CD14-positive monocyte (primary cell): Measurements from ENCODE around the gene PLXNB1. TPM values are rescaled to one million over a fixed set of nuclear protein-coding genes. Genes with fewer than 3 reads are reported as not detected.

Experiments used
- DNase-seq, 3 donors: peaks; one replicate each; pipeline ENCODE4 v3.0.0-alpha.2; 2011 to 2022
- H2AFZ ChIP-seq: 2 replicates; pipeline ENCODE4 v1.6.0; 2012; ENCODE audit warnings: mild to moderate bottlenecking, low read depth, low read length, inconsistent platforms; ENCODE audit not compliant: insufficient read depth, poor library complexity, severe bottlenecking
- H3K27ac ChIP-seq, 2 donors: 1 replicate in 1 of 2; 2 replicates in 1 of 2; pipeline ENCODE4 v1.5.1; 2012 to 2013; ENCODE audit warnings: low read length in 2 of 2, control low read depth in 1 of 2, inconsistent platforms in 1 of 2, low read depth in 1 of 2, mild to moderate bottlenecking in 1 of 2
- H3K27me3 ChIP-seq, 2 donors: one replicate each; pipeline versions ENCODE4 v1.6.0 to v1.6.1; 2011 to 2013; ENCODE audit warnings: low read length in 2 of 2; ENCODE audit not compliant: control insufficient read depth in 2 of 2, insufficient read depth in 2 of 2
- H3K36me3 ChIP-seq, 2 donors: replicated peaks in 1 of 2; 1 replicate in 1 of 2; 2 replicates in 1 of 2; pipeline versions ENCODE4 v1.5.1 to v1.6.1; 2012 to 2013; ENCODE audit warnings: low read length in 2 of 2, control low read depth in 1 of 2, inconsistent platforms in 1 of 2, mild to moderate bottlenecking in 1 of 2; ENCODE audit not compliant: insufficient read depth in 2 of 2, control insufficient read depth in 1 of 2
- H3K4me1 ChIP-seq, 2 donors: 1 replicate in 1 of 2; 2 replicates in 1 of 2; pipeline versions ENCODE4 v1.5.1 to v1.6.1; 2012 to 2013; ENCODE audit warnings: low read length in 2 of 2, control low read depth in 1 of 2, inconsistent platforms in 1 of 2, mild to moderate bottlenecking in 1 of 2, moderate library complexity in 1 of 2; ENCODE audit not compliant: insufficient read depth in 2 of 2, control insufficient read depth in 1 of 2
- H3K4me2 ChIP-seq: replicated peaks from 2 replicates; pipeline ENCODE3; 2012; ENCODE audit warnings: low read length, moderate library complexity, mild to moderate bottlenecking; ENCODE audit not compliant: poor library complexity, severe bottlenecking; ENCODE audit errors: extremely low read depth
- H3K4me3 ChIP-seq, 3 experiments: fragments of 200-600 bp in 1 of 3; sonication (generic) in 1 of 3; replicated peaks in 1 of 3; 1 replicate in 2 of 3; 2 replicates in 1 of 3; pipeline ENCODE4 v1.5.1; 2011 to 2013; ENCODE audit warnings: low read length in 3 of 3, mild to moderate bottlenecking in 3 of 3, control low read depth in 2 of 3, low read depth in 2 of 3, inconsistent platforms in 1 of 3, moderate library complexity in 1 of 3
- H3K79me2 ChIP-seq: 2 replicates; pipeline ENCODE4 v1.6.0; 2012; ENCODE audit warnings: mild to moderate bottlenecking, control low read depth, inconsistent platforms, low read length, moderate library complexity; ENCODE audit not compliant: insufficient read depth
- H3K9ac ChIP-seq: 2 replicates; pipeline ENCODE4 v1.6.0; 2017; ENCODE audit warnings: low read length, mild to moderate bottlenecking; ENCODE audit not compliant: insufficient read depth, poor library complexity, severe bottlenecking
- H3K9me3 ChIP-seq, 2 donors: replicated peaks in 1 of 2; 1 replicate in 1 of 2; 2 replicates in 1 of 2; pipeline versions ENCODE4 v1.5.1 to v1.6.1; 2012 to 2013; ENCODE audit warnings: low read length in 2 of 2, control low read depth in 1 of 2; ENCODE audit not compliant: control insufficient read depth in 1 of 2, insufficient read depth in 1 of 2
- H4K20me1 ChIP-seq: 2 replicates; pipeline ENCODE4 v1.6.0; 2012; ENCODE audit warnings: mild to moderate bottlenecking, low read length, control low read depth, moderate library complexity; ENCODE audit not compliant: insufficient read depth
- H3K27ac Mint-ChIP-seq, 7 donors: one replicate each; pipeline ENCODE4 v1.8.0; 2020; ENCODE audit warnings: mild to moderate bottlenecking in 7 of 7, mixed read lengths in 7 of 7, moderate library complexity in 6 of 7, inconsistent platforms in 2 of 7
- H3K27me3 Mint-ChIP-seq, 3 donors: one replicate each; pipeline ENCODE4 v1.8.0; 2021 to 2022; ENCODE audit warnings: low read depth in 3 of 3, mild to moderate bottlenecking in 3 of 3, mixed read lengths in 3 of 3, moderate library complexity in 3 of 3, inconsistent platforms in 1 of 3
- H3K36me3 Mint-ChIP-seq, 2 donors: one replicate each; pipeline ENCODE4 v1.8.0; 2020; ENCODE audit warnings: mixed read lengths in 2 of 2, inconsistent platforms in 1 of 2, mild to moderate bottlenecking in 1 of 2
- H3K4me1 Mint-ChIP-seq: one replicate; pipeline ENCODE4 v1.8.0; 2020; ENCODE audit warnings: mild to moderate bottlenecking, mixed read lengths
- H3K4me3 Mint-ChIP-seq, 2 donors: one replicate each; pipeline ENCODE4 v1.8.0; 2020; ENCODE audit warnings: mild to moderate bottlenecking in 2 of 2, mixed read lengths in 2 of 2, moderate library complexity in 1 of 2
- H3K9me3 Mint-ChIP-seq, 7 donors: one replicate each; pipeline ENCODE4 v1.8.0; 2020 to 2022; ENCODE audit warnings: mixed read lengths in 7 of 7, mild to moderate bottlenecking in 6 of 7, moderate library complexity in 6 of 7, inconsistent platforms in 2 of 7
- CTCF ChIP-seq: fragments of 200-600 bp; IDR thresholded peaks from one replicate; pipeline ENCODE4 v1.8.0; 2022; ENCODE audit warnings: antibody characterized with exemption, mild to moderate bottlenecking
- WGBS: methylation state at CpG from one replicate; pipeline ENCODE4 v1.1.5; 2013; ENCODE audit warnings: missing lambda C conversion rate; ENCODE audit not compliant: insufficient coverage; 5-methylcytosine and 5-hydroxymethylcytosine counted together
- intact Hi-C, 2 donors: fragments of 100-400 bp; cut with micrococcal nuclease; formaldehyde crosslinking; loops; one replicate each; pipeline versions ENCODE4 v1.15.0 to v1.15.1; 2023
- polyA plus RNA-seq, 3 donors: library from polyadenylated mRNA; depleted of rRNA in 1 of 3; unstranded in 2 of 3; stranded (reverse) in 1 of 3; fragments of 300-500 nt in 2 of 3; fragments of >200 nt in 1 of 3; fragmentation: Illumina TruSeq in 2 of 3; gene quantifications; 1 replicate in 2 of 3; 2 replicates in 1 of 3; pipeline ENCODE4 v1.2.3, GENCODE V29; 2012 to 2021

Gene PLXNB1
- polyA plus RNA-seq, 3 donors: 0.14 to 4.3 TPM; not detected in 1

- H3K4me2 ChIP-seq: no peak overlapping the region
- Mint-ChIP-seq H3K27ac (no peak overlapping the region), H3K27me3 (peaks cover 0 to 7% (median 2%) of the 10 kb centered on the region in 3 donors), H3K4me1 (peaks cover 20% of the 10 kb centered on the region), H3K36me3 (no peaks in the 10 kb centered on the region), H3K9me3 (no peaks in the 10 kb centered on the region), H3K4me3 (no peak overlapping the region)
- no peak for TF ChIP-seq CTCF
- no peak overlapping the region for H2AFZ ChIP-seq
- no peaks in the 10 kb centered on the region for H3K9me3 ChIP-seq
- H4K20me1 ChIP-seq: no peaks in the 10 kb centered on the region
- 96% methylated on average over 7 of the region's 11 CpGs for WGBS
- H3K4me1 ChIP-seq: peaks cover 11 to 14% of the 10 kb centered on the region in 2 donors
- H3K9ac ChIP-seq: no peak overlapping the region
- H3K36me3 ChIP-seq: no peaks in the 10 kb centered on the region
- intact Hi-C loops: no loop called here
- H3K27ac ChIP-seq: no peak overlapping the region
- H3K79me2 ChIP-seq: no peaks in the 10 kb centered on the region
- no peak for DNase-seq
- no peaks in the 10 kb centered on the region for H3K27me3 ChIP-seq
- no peak overlapping the region for H3K4me3 ChIP-seq
Measured at GRCh38 chr3:48398701-48399386, 31.0 kb downstream of the PLXNB1 start.

- Mint-ChIP-seq H3K27me3 (peaks cover 2 to 5% (median 2%) of the 10 kb centered on the region in 3 donors), H3K4me3 (peak overlapping the region in 1 of 2 donors; percentile 17), H3K4me1 (peaks cover 20% of the 10 kb centered on the region), H3K27ac (peak overlapping the region in 2 of 7 donors; percentile 12 to 81), H3K9me3 (no peaks in the 10 kb centered on the region), H3K36me3 (no peaks in the 10 kb centered on the region)
- Histone ChIP-seq H2AFZ (peak overlapping the region; percentile 27), H3K79me2 (no peaks in the 10 kb centered on the region), H3K4me3 (no peak overlapping the region), H3K27me3 (no peaks in the 10 kb centered on the region), H3K9me3 (no peaks in the 10 kb centered on the region), H4K20me1 (no peaks in the 10 kb centered on the region), H3K4me1 (peaks cover 11 to 14% of the 10 kb centered on the region in 2 donors), H3K9ac (peak overlapping the region; percentile 21), H3K27ac (no peak overlapping the region), H3K36me3 (no peaks in the 10 kb centered on the region), H3K4me2 (no peak overlapping the region)
- intact Hi-C loops: no loop called here
- TF ChIP-seq CTCF: no peak
- DNase-seq: no peak
- WGBS: 93% methylated on average over 7 of the region's 9 CpGs
Measured at GRCh38 chr3:48397767-48398681, 31.9 kb downstream of the PLXNB1 start.
